SHP77 treated with DMSO at 0.1 percent for 48 hours (cell line): ENCODE measurements around the gene RAC2.

Source experiments
- DNase-seq: peaks from one replicate; lab custom pipeline; 2025; lab: John Stamatoyannopoulos, UW

The RAC2 gene

DNA sequence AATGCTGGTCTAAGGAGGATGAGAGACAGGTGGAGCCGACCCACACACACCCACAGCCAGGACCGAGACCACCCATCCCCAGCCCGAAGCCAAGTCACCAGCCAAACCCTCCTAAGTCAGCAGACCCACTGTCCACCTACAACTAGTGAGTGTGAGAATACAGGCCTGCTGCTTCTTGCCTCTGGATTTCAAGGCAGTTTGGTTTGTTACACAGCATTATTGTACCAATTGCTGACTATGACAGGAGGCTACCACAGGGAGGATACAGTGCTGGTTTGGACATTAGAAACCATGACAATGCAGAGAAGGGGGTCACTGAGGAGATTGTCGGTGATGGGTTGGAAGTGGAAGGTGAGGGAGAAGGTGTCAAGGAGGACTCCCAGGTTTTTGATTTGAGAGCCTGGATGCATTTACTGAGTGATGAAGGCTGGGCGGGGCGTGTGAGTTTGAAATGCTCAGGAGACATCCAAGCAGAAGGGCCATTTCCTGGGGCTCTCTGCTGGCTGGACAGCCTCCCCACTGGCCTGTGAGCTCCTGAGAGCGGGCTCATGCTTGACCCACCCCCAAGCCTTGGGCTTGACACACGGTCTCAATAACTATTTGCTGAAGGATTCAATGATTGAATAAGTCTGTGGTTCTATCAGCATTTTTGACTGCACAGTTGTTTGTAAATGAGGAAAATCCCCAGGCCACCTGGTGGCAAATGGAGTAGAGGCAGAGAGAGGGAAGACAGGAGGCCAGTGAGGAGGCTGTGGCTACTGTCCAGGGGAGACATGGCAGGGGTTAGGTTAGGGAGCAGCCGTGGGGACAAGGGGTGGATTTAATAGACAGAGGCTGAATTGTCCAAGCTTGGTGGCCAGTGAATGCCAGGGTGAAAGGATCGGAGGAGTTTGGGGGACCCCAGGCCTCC lies 22.4 kb downstream of the RAC2 start:
- no peak for DNase-seq

DNA sequence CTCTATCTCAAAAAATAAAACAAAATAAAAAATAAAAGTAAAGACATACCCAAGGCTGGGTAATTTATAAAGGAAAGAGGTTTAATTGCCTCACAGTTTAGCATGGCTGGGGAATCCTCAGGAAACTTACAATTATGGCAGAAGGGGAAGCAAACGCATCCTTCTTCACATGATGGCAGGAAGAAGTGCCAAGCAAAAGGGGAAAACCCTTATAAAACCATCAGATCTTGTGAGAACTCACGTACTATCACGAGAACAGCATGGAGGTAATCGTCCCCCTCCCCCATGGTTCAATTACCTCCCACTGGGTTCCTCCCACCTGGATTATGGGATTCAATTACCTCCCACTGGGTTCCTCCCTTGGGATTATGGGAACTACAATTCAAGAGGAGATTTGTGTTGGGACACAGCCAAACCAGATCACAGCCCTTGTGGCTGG lies 23.5 kb downstream of the RAC2 start:
- no peak for DNase-seq

- DNase-seq: no peak
These were observed 24.5 kb downstream of the RAC2 start for GRCh38 chr22:37219533-37219932.

- no peak for DNase-seq
These were observed 25.2 kb downstream of the RAC2 start for GRCh38 chr22:37218771-37219411.

GRCh38 chr22:37218399-37218770 lies 25.7 kb downstream of the RAC2 start:
- no peak for DNase-seq

- no peak for DNase-seq
These were observed 28.2 kb downstream of the RAC2 start for GRCh38 chr22:37215890-37216289.

- no peak for DNase-seq
These were observed 29.4 kb downstream of the RAC2 start for GRCh38 chr22:37214731-37215030.

DNA sequence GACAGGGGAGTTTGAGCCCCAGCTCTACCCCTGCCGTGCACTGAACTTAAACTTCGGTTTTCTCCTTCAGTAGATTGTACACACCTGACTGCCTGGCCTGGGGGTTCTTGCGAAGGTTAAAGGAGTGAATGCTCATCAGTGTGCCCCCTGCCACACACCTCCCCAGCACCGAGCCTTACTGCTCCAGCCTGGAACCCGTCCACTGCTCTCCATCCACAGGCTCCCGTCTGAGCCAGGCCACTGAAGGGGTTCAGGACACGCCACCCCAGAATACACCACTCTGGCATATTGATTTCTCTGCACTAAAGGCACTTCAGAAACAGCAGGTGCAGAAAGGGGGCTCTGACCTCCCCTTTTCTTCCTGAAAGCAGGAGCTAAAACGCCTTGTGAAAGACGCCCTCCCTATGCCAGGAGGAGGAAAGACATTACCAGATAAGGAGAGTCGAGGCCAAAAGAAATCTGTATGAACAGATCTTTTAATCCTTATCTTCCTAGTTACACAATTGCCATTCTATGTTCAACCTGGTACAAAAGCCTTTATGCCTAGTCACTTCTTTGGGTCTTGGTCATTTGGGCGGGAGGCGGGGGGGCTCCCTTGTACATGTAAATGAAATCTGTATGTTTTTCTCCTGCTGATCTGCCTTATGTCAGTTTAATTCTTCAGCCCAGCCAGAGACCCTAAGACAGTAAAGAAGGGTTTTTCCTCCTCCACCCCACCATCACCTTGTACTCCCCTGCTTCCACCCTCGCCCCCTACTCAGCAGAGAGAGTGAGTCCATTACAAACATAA lies 29.9 kb downstream of the RAC2 start:
- DNase-seq: no peak

DNA sequence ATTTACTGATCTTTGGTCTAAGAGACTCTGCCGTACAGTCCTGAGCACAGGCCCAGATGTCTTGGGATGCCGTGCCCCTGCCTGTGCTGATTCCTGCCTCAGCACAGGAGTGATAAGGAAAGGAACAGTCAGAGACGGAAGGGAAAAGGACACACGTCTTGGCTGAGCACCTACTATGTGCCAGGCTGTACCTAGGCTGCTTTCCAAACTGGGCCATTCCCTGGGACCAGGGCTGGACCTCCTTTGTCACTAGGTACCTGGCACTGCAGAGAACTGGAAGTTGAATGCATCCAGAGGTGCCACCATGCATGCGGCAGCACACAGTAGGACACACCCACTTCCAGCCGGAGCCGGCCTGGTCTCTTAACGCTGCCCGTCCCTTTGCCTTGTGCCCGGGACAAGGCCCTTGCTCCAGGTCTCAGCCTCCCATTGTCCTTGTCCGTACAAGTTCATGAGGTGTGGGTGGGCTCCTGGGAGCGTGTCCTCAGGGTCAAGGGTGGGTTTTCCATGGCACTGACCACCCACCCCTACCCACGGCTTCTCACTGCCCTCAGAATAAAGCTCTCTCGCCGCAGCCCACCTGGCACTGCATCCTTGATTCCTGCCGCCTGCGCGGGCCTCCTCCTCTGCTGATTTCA lies 30.7 kb downstream of the RAC2 start:
- no peak for DNase-seq

DNA sequence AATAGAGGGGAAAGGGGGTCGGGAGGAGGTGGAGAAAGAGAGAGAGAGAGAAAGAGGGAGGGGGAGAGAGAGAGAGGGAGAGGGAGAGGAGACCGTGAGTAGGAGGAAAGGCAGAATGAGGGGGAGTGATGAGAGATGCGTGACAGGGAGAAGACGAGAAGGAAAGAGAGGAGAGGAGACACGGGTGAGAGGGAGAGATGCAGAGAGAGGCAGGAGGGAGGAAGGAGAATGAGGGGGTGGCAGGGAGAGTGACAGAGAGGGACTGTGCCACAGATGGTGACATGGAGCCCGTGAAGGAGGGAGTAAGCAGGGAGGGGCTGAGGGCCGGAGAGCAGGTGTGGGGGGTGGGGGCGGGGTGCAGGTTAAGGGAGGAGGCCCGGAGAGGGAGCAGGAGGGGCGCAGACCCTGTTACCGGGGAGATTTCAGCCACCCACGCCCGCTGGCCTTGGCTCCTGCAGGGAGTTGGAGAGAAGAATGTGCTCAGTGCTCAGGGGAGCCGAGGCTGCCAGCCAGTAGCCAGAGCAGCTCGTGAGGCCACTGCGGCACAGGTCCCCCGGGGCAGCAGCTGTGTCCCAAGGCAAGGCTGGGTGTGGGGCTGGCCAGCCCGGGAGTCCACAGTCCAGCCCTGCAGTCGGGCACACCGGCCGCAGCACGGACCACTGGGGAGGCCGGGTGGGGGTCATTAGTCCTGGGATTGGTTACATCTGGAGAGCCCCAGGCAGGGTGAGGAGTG lies 31.7 kb downstream of the RAC2 start, which contains the start of gene SSTR3:
Gene SSTR3 (minus strand): TSS at position 304 of the 733 bp plus-strand sequence. CDS start 4,674 bp downstream, outside the sequence.
- no peak for DNase-seq

- DNase-seq: no peak
These were observed 32.2 kb downstream of the RAC2 start for GRCh38 chr22:37211866-37212173.

DNA sequence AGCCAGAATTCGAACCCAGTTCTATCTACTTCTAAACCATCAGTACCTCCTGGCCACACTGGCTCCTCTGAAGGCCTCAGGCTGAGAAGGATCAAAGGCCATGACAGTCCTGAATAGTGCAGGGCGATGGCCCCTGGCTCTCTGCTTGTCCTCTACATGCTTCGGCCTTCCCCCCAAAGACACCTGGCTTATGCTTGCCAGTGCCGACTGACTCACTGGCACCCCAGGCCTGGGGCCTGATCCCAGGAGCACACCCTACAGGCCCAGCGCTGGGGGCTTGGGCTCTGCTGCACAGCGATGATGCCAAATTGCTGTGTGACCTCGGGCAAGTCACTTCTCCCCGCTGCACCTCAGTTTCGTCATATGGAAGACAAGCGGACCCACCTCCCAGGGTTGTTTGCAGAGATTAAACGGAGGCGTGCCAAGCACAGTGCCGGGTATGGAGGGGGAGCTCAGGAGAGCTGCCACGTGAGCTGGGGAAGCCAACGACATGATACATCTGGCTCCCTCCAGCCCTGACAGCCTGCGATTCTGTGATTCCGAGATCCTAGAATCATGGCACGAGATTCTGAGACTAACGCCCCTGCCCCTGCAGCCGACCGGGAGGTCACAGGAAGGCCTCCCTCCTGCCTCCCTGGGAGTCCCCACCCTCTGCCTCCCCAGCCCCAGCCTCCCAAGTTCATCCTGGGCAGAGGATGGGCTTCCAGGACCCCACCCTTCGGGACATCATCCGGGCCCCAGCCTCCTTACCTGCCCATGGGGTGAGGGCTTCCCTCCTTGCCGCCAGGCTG lies 32.8 kb downstream of the RAC2 start:
- DNase-seq: no peak

GRCh38 chr22:37210041-37210803 lies 33.8 kb downstream of the RAC2 start:
- DNase-seq: no peak

DNA sequence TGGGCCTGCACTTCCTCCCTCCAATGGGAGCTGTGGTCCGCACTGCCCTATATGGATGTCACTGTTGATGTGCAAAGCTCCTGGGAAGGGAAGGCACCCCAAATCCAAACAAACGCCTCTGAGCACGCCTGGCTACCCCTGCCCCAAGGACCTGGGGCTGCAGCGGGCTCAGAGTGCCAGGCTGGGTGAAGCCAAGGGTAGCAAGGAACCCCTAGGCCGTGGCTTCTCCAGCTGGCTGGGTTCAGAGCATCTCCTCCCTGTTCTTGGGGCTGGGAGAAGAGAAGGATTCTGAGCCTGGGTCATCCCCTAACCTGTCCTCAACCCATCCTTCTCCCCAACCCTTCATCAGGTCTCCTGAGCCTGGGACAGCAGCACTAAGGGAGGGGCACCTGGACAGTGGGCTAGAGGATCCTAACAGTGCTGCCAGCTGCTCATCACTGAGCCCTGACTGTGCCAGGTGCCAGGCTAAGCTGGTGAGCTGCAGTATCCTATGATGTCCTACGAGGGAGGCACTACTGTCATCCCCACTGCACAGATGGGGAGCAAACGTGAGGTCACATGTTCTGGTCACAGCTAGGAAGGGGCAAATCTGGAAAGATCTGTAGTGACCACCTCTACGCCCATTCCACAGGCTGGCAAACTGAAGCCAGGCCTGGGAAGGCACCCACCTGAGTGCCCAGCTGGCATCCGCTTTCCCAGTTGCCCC lies 34.8 kb downstream of the RAC2 start:
- DNase-seq: no peak

DNA sequence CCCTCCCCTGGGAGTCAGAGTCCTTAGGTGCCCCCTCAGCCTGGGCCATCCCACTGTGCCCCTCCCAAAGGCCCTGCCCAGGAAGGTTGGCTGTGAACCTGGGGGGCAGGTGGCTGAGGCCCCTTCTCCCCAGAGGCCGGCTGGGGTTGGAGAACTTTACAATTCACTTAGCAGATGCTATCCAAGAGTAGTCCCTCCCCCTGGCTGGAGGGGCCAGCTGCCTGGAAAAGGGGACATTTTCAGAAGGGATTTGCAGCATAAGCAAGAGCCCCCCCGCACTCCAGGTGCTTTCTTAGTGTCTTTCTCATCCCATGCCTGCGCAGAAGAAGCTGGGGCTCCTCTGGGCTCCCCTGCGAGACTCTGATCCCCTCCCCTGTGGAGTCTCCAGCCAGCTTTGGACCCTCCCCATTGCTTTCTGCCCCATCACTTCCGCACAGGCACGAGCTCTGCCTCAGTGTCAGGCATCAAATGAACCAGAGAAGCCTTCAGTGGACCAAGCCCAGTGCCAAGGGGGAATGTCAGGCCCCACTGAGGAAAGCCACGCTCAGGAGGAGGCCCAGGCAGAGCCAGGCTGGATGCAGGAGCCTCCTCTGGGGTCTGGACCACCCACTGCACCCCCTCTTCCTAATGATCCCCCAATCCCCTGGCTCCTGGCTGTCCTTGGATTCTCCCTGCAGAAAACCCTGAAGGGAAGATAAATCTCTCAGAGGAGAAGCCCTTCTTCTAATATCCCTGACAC lies 35.5 kb downstream of the RAC2 start:
- no peak for DNase-seq

DNA sequence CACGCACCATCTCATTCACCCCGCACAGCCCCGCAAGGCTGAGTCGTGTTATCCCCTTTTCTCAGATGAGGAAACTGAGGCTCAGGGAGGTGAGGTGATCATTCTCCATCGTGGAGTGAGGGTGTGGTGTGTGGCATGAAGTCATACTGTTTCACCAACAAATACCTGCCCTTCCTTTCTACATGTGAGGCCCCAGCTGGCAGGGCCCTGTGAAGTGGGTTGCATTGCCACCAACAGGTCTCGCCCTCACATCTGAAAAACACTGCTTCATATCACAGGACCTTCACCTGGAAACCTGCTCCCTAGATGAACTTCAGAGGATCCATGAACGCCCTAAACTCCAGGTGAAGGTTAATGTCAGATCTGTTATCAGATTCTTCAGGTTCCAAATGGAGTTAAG lies 36.1 kb downstream of the RAC2 start:
- no peak for DNase-seq

- DNase-seq: no peak
These were observed 36.9 kb downstream of the RAC2 start for GRCh38 chr22:37206841-37207821.
